K562 (cell line): ENCODE data around the gene CHERP. TPM values are rescaled to one million over a fixed set of nuclear protein-coding genes. Genes with fewer than 3 reads are reported as not detected.

Experiments used
- ATAC-seq: fragments of 200-7000 bp; cut with Tn5 transposase; 3 replicates; pipeline ENCODE4 v1.9.1; 2020; ENCODE audit warnings: moderate library complexity
- BruUV-seq: library from RNA; stranded (reverse); fragments of 400-500 nt; replicated peaks from 2 replicates; lab custom pipeline; 2021; lab: Mats Ljungman, UMichigan
- CTCF ChIA-PET: fragments of 300-600 bp; formaldehyde crosslinking; extraction: SDS; loops from one replicate; lab custom pipeline; 2021; ENCODE audit warnings: low intra/inter-chr PET ratio; lab: Yijun Ruan, JAX
- POLR2A ChIA-PET: fragments of 300-600, 350-650 bp; sonication (Branson Sonifier 250); formaldehyde crosslinking; extraction: SDS; loops from one replicate; lab custom pipeline; 2021; ENCODE audit warnings: antibody characterized with exemption, inconsistent platforms; lab: Yijun Ruan, JAX
- DNase-seq, 4 experiments: peaks; one replicate each; pipeline versions ENCODE4 v3.0.0 to v3.0.0-alpha.2; 2011 to 2018; ENCODE audit warnings: low spot score in 3 of 4, mixed read lengths in 3 of 4; ENCODE audit errors: extremely low read depth in 1 of 4
- FAIRE-seq: peaks from 2 replicates; lab custom pipeline; 2011; peaks lifted over from hg19 to GRCh38; lab: Jason Lieb, UNC
- H2AFZ ChIP-seq: 2 replicates; pipeline ENCODE4 v1.6.0; 2011; ENCODE audit warnings: low read depth, low read length, control low read depth, inconsistent platforms
- H3K27ac ChIP-seq: fragments of 200-600 bp; 3 replicates; pipeline ENCODE4 v1.8.0; 2011; ENCODE audit warnings: low read depth, mild to moderate bottlenecking, control low read depth, inconsistent platforms, low read length, moderate library complexity, mixed read lengths; ENCODE audit errors: extremely low read depth
- H3K27me3 ChIP-seq, 2 experiments: fragments of 300-600 bp in 1 of 2; 2 replicates in 1 of 2; 3 replicates in 1 of 2; pipeline versions ENCODE4 v1.6.0 to v1.8.0; 2011; ENCODE audit warnings: inconsistent platforms in 2 of 2, low read length in 2 of 2, mild to moderate bottlenecking in 1 of 2, mixed read lengths in 1 of 2, moderate library complexity in 1 of 2; ENCODE audit not compliant: control insufficient read depth in 2 of 2, insufficient read depth in 2 of 2
- H3K36me3 ChIP-seq: fragments of 300-600 bp; 3 replicates; pipeline ENCODE4 v1.8.0; 2011; ENCODE audit warnings: mild to moderate bottlenecking, low read length, inconsistent platforms; ENCODE audit not compliant: control insufficient read depth, insufficient read depth
- H3K4me1 ChIP-seq, 2 experiments: fragments of 200-600 bp in 1 of 2; replicated peaks in 1 of 2; 2 replicates in 1 of 2; 3 replicates in 1 of 2; pipeline versions ENCODE4 v1.5.1 to v1.8.0; 2011; ENCODE audit warnings: inconsistent platforms in 2 of 2, low read length in 2 of 2, mild to moderate bottlenecking in 1 of 2, mixed read lengths in 1 of 2, moderate library complexity in 1 of 2; ENCODE audit not compliant: control insufficient read depth in 2 of 2, insufficient read depth in 2 of 2
- H3K4me2 ChIP-seq: 2 replicates; pipeline ENCODE4 v1.6.1; 2011; ENCODE audit warnings: low read length, control low read depth, inconsistent platforms, mixed read lengths; ENCODE audit not compliant: insufficient read depth
- H3K4me3 ChIP-seq: fragments of 200-600 bp; sonication (generic), shearing (Covaris generic); 2 replicates; pipeline ENCODE4 v1.5.1; 2016; ENCODE audit warnings: control low read depth, inconsistent platforms
- H3K79me2 ChIP-seq: fragments of 200-600 bp; 3 replicates; pipeline ENCODE4 v1.8.0; 2011; ENCODE audit warnings: low read length, inconsistent platforms; ENCODE audit not compliant: control insufficient read depth, insufficient read depth
- H3K9ac ChIP-seq, 2 experiments: 2 replicates each; pipeline versions ENCODE4 v1.6.0 to v1.6.1; 2011; ENCODE audit warnings: low read depth in 2 of 2, low read length in 2 of 2, control low read depth in 1 of 2, inconsistent platforms in 1 of 2, mild to moderate bottlenecking in 1 of 2, mixed read lengths in 1 of 2; ENCODE audit not compliant: insufficient read depth in 1 of 2
- H3K9me1 ChIP-seq: one replicate; pipeline ENCODE4 v1.6.0; 2011; ENCODE audit warnings: inconsistent platforms, mild to moderate bottlenecking, low read length, moderate library complexity; ENCODE audit not compliant: control insufficient read depth, insufficient read depth
- H3K9me3 ChIP-seq: replicated peaks from 2 replicates; pipeline ENCODE4 v1.5.1; 2011; ENCODE audit warnings: low read depth, low read length, inconsistent platforms; ENCODE audit not compliant: control insufficient read depth, insufficient read depth
- H4K20me1 ChIP-seq: replicated peaks from 2 replicates; pipeline ENCODE4 v1.6.1; 2011; ENCODE audit warnings: low read length, inconsistent platforms, mixed read lengths; ENCODE audit not compliant: control insufficient read depth, insufficient read depth
- HMG20A ChIP-seq: fragments of 450-650 bp; formaldehyde crosslinking; conservative IDR thresholded peaks from 2 replicates; pipeline ENCODE4 v1.4.0; 2020; ENCODE audit warnings: mild to moderate bottlenecking, mixed read lengths
- KDM4B ChIP-seq, 2 experiments: fragments of 450-650 bp in 1 of 2; sonication (generic) in 1 of 2; IDR thresholded peaks; 2 replicates each; pipeline ENCODE4 v1.6.1; 2016 to 2017; ENCODE audit warnings: borderline replicate concordance in 2 of 2, antibody characterized with exemption in 1 of 2, low read depth in 1 of 2, mild to moderate bottlenecking in 1 of 2
- MAX ChIP-seq: sonication (generic); formaldehyde crosslinking; IDR thresholded peaks from 2 replicates; pipeline ENCODE4 v1.9.0; 2022; ENCODE audit warnings: mild to moderate bottlenecking, missing genetic modification reagents
- POLR2G ChIP-seq: fragments of 200-400 bp; formaldehyde crosslinking; IDR thresholded peaks from 2 replicates; pipeline ENCODE4 v1.6.1; 2017; ENCODE audit warnings: low read depth, mild to moderate bottlenecking, antibody characterized with exemption, low read length, moderate library complexity
- RBFOX2 ChIP-seq: fragments of 200-400 bp; formaldehyde crosslinking; IDR thresholded peaks from 2 replicates; pipeline ENCODE4 v1.6.1; 2017; ENCODE audit warnings: low read depth, mild to moderate bottlenecking, low read length, moderate library complexity
- RUNX1 ChIP-seq: sonication (generic); IDR thresholded peaks from 2 replicates; pipeline ENCODE4 v1.6.1; 2016; ENCODE audit warnings: antibody characterized with exemption, low read depth
- TARDBP ChIP-seq: fragments of 450-650 bp; IDR thresholded peaks from 2 replicates; pipeline ENCODE4 v1.6.1; 2016
- ZEB2 ChIP-seq: fragments of 450-650 bp; IDR thresholded peaks from 2 replicates; pipeline ENCODE4 v1.6.1; 2016
- ZNF140 ChIP-seq: fragments of 250-450 bp; sonication (Bioruptor Pico); IDR thresholded peaks from 2 replicates; pipeline ENCODE4 v1.8.0; 2021; ENCODE audit warnings: moderate library complexity, mild to moderate bottlenecking, inconsistent platforms
- ZNF175 ChIP-seq: fragments of 200-800 bp; sonication (Bioruptor generic); IDR thresholded peaks from 2 replicates; pipeline ENCODE4 v1.6.1; 2016; ENCODE audit warnings: low read depth, mild to moderate bottlenecking, missing genetic modification characterization, missing compliant biosample characterization
- ZNF561 ChIP-seq: fragments of 450-650 bp; formaldehyde crosslinking; conservative IDR thresholded peaks from 2 replicates; pipeline ENCODE4 v1.4.0; 2020; ENCODE audit warnings: mild to moderate bottlenecking, moderate library complexity
- WGBS: fragments of 100-300 bp; shearing (Covaris generic); methylation state at CpG from one replicate; pipeline ENCODE4 v1.1.6; 2016; ENCODE audit warnings: low coverage, mixed read lengths; ENCODE audit not compliant: insufficient coverage; ENCODE audit errors: missing lambda C conversion rate; 5-methylcytosine and 5-hydroxymethylcytosine counted together
- in situ Hi-C: fragments of 300-500 bp; cut with MboI; formaldehyde crosslinking; loops from 4 replicates; pipeline ENCODE4 v1.15.0; 2018; ENCODE audit warnings: inconsistent platforms, mixed read lengths
- intact Hi-C: fragments of 100-400 bp; cut with micrococcal nuclease; formaldehyde crosslinking; loops from 2 replicates; pipeline ENCODE4 v1.14.2; 2022
- polyA plus RNA-seq, 8 experiments: library from polyadenylated mRNA; depleted of rRNA in 4 of 8; stranded (reverse) in 5 of 8; unstranded in 3 of 8; fragments of >200 nt; fragmentation: Nextera tagmentation in 2 of 8; fragmentation: Illumina TruSeq in 1 of 8; extraction: Ambion mirVana in 2 of 8; extraction: Trizol in 1 of 8; gene quantifications; 2 replicates each; pipeline versions ENCODE4 v1.2.1 to v1.2.3, GENCODE V29; 2011 to 2014; ENCODE audit warnings: inconsistent platforms in 1 of 8, missing spikeins in 1 of 8
- total RNA-seq, 7 experiments: library from RNA; depleted of rRNA in 6 of 7; stranded (reverse); fragments of >200 nt in 6 of 7; fragmentation: Illumina TruSeq in 2 of 7; extraction: Trizol in 2 of 7; gene quantifications; 2 replicates each; pipeline versions ENCODE4 v1.2.1 to v1.2.3, GENCODE V29; 2011 to 2021; ENCODE audit warnings: low replicate concordance in 1 of 7

Gene CHERP
- total and polyA plus RNA-seq, 9 of the 15 experiments (the other 6 are each of a cell fraction or from before 2014, with no cell fraction given) = 0.60 to 85.1 (median 7.8) TPM

GRCh38 chr19:16531380-16531669 is 10.9 kb downstream of the CHERP start:
- WGBS = 97% methylated on average over 6 of the region's 12 CpGs
- ATAC-seq = no peak
- intact Hi-C loops (no loop called here), in situ Hi-C loops (no loop called here)
- H3K4me1 ChIP-seq = peaks cover 0 to 23% of the 10 kb centered on the region in 2 experiments; a peak in 1 of 5 replicates
- H3K9ac ChIP-seq = peak overlapping the region in 1 of 2 experiments; percentile 9; a peak in 1 of 4 replicates
- no TSS peak for BruUV-seq
- DNase-seq = peak in 1 of 4 experiments; percentile 7
- no peaks in the 10 kb centered on the region for H3K9me1 ChIP-seq
- H3K9me3 ChIP-seq = no peaks in the 10 kb centered on the region
- POLR2A ChIA-PET = interaction anchor here (0.6 kb wide), 1 partner anchor 58 kb away, joined by 3 read pairs; no protein-coding TSS in a partner anchor
- H2AFZ ChIP-seq = no peak overlapping the region
- no peaks in the 10 kb centered on the region for H3K27me3 ChIP-seq
- no peak overlapping the region for H3K4me2 ChIP-seq
- no peak overlapping the region for H3K4me3 ChIP-seq
- no peak for TF ChIP-seq MAX (CRISPR knock-in tag)
- no peak for TF ChIP-seq RUNX1
- no peak for TF ChIP-seq HMG20A (CRISPR knock-in tag)
- no peak for TF ChIP-seq ZEB2
- TF ChIP-seq RBFOX2 = 0 out of 2 replicates have a peak, but pooled peaks have one; percentile 9
- no peak for TF ChIP-seq ZNF561 (CRISPR knock-in tag)
- no peak for TF ChIP-seq KDM4B (IDR thresholded peaks at IDR 0.05; ENCODE audit: borderline replicate concordance in 2 of 2, low read depth in 1 of 2)
- no peak for TF ChIP-seq TARDBP
- TF ChIP-seq ZNF140 (CRISPR knock-in tag) = no peak
- TF ChIP-seq POLR2G = peak; percentile 30; the same call in 1 of the 2 replicates
- no peak for TF ChIP-seq ZNF175 (CRISPR knock-in tag)
- H3K79me2 ChIP-seq = peaks cover 8% of the 10 kb centered on the region
- CTCF ChIA-PET = no interaction called here
- H4K20me1 ChIP-seq = peaks cover 11% of the 10 kb centered on the region; the same call in 1 of the 2 replicates
- H3K27ac ChIP-seq = no peak overlapping the region
- peaks cover 99% of the 10 kb centered on the region; the same call in 2 of the 3 replicates for H3K36me3 ChIP-seq
- FAIRE-seq = no peak
